Fibroblast of lung (primary cell): ENCODE measurements around the gene GNAO1. TPM values are rescaled to one million over a fixed set of nuclear protein-coding genes. Genes with fewer than 3 reads are reported as not detected.

Experiments used
- DNase-seq, 2 donors: peaks; one replicate each; pipeline versions ENCODE4 v3.0.0 to v3.0.0-alpha.2; 2010; ENCODE audit warnings: low read depth in 2 of 2
- H2AFZ ChIP-seq: 2 replicates; pipeline ENCODE4 v1.5.1; 2012; ENCODE audit warnings: low read length, control low read depth, inconsistent platforms
- H3K27ac ChIP-seq: 2 replicates; pipeline ENCODE4 v1.5.1; 2011; ENCODE audit warnings: low read length, control low read depth; ENCODE audit not compliant: insufficient read depth
- H3K27me3 ChIP-seq: 2 replicates; pipeline ENCODE4 v1.5.1; 2011; ENCODE audit warnings: mild to moderate bottlenecking, low read length; ENCODE audit not compliant: control insufficient read depth, insufficient read depth
- H3K36me3 ChIP-seq: 2 replicates; pipeline ENCODE4 v1.5.1; 2011; ENCODE audit warnings: low read length; ENCODE audit not compliant: control insufficient read depth, insufficient read depth
- H3K4me1 ChIP-seq: 2 replicates; pipeline ENCODE4 v1.5.1; 2011; ENCODE audit warnings: low read length; ENCODE audit not compliant: control insufficient read depth, insufficient read depth; ENCODE audit errors: extremely low read depth
- H3K4me2 ChIP-seq: 2 replicates; pipeline ENCODE4 v1.5.1; 2011; ENCODE audit warnings: low read length, control low read depth; ENCODE audit not compliant: insufficient read depth; ENCODE audit errors: extremely low read depth
- H3K4me3 ChIP-seq, 4 experiments: fragments of 200-600 bp in 1 of 4; sonication (generic) in 1 of 4; replicated peaks in 1 of 4; 2 replicates each; pipeline ENCODE4 v1.5.1; 2011 to 2016; ENCODE audit warnings: low read length in 4 of 4, low read depth in 3 of 4, mild to moderate bottlenecking in 3 of 4, control low read depth in 2 of 4, inconsistent platforms in 1 of 4, mixed read lengths in 1 of 4; ENCODE audit not compliant: insufficient read depth in 1 of 4; ENCODE audit errors: control extremely low read depth in 1 of 4
- H3K79me2 ChIP-seq: 2 replicates; pipeline ENCODE4 v1.5.1; 2012; ENCODE audit warnings: mild to moderate bottlenecking, low read length, inconsistent platforms; ENCODE audit not compliant: control insufficient read depth, insufficient read depth
- H3K9ac ChIP-seq: 2 replicates; pipeline ENCODE4 v1.5.1; 2011; ENCODE audit warnings: mild to moderate bottlenecking, low read length, control low read depth; ENCODE audit not compliant: insufficient read depth
- H3K9me3 ChIP-seq: 2 replicates; pipeline ENCODE4 v1.5.1; 2012; ENCODE audit warnings: low read depth, low read length; ENCODE audit not compliant: control insufficient read depth, insufficient read depth
- H4K20me1 ChIP-seq: 2 replicates; pipeline ENCODE4 v1.5.1; 2011; ENCODE audit warnings: low read length; ENCODE audit not compliant: control insufficient read depth, insufficient read depth; ENCODE audit errors: extremely low read depth
- EZH2 ChIP-seq: IDR thresholded peaks from 2 replicates; pipeline ENCODE4 v1.5.1; 2012; ENCODE audit warnings: low read length, control low read depth, mild to moderate bottlenecking; ENCODE audit errors: missing control alignments
- polyA plus RNA-seq, 2 donors: library from polyadenylated mRNA; depleted of rRNA in 1 of 2; stranded (reverse) in 1 of 2; unstranded in 1 of 2; fragments of >200 nt; gene quantifications; 2 replicates each; pipeline ENCODE4 v1.2.1, GENCODE V29; 2011 to 2012; ENCODE audit warnings: missing spikeins in 1 of 2
- total RNA-seq: library from RNA; depleted of rRNA; stranded (reverse); fragments of >200 nt; gene quantifications from 2 replicates; pipeline ENCODE4 v1.2.1, GENCODE V29; 2014
- TF ChIP-seq, protein P1 (sequence below), 2 donors: IDR thresholded peaks in 1 of 2; conservative IDR thresholded peaks in 1 of 2; 1 replicate in 1 of 2; 2 replicates in 1 of 2; pipeline ENCODE4 v1.5.1; 2011 to 2012; ENCODE audit warnings: low read length in 2 of 2, control low read depth in 1 of 2, inconsistent platforms in 1 of 2, low read depth in 1 of 2, mild to moderate bottlenecking in 1 of 2

Gene GNAO1
- total and polyA plus RNA-seq, 2 donors (not counting 1 experiment from before 2014, with no cell fraction given) = 0.14 to 0.17 TPM

GRCh38 chr16:56204816-56205215 lies 13.5 kb downstream of the GNAO1 start:
- H3K27me3 ChIP-seq = no peaks in the 10 kb centered on the region
- no peaks in the 10 kb centered on the region for H3K79me2 ChIP-seq
- H3K9me3 ChIP-seq = no peaks in the 10 kb centered on the region
- H4K20me1 ChIP-seq = no peaks in the 10 kb centered on the region
- no peak for DNase-seq
- H2AFZ ChIP-seq = no peak overlapping the region
- H3K36me3 ChIP-seq = no peaks in the 10 kb centered on the region
- no peak overlapping the region for H3K4me3 ChIP-seq
- H3K27ac ChIP-seq = no peak overlapping the region
- no peaks in the 10 kb centered on the region for H3K4me1 ChIP-seq
- H3K9ac ChIP-seq = no peak overlapping the region
- TF ChIP-seq, protein P1, sequence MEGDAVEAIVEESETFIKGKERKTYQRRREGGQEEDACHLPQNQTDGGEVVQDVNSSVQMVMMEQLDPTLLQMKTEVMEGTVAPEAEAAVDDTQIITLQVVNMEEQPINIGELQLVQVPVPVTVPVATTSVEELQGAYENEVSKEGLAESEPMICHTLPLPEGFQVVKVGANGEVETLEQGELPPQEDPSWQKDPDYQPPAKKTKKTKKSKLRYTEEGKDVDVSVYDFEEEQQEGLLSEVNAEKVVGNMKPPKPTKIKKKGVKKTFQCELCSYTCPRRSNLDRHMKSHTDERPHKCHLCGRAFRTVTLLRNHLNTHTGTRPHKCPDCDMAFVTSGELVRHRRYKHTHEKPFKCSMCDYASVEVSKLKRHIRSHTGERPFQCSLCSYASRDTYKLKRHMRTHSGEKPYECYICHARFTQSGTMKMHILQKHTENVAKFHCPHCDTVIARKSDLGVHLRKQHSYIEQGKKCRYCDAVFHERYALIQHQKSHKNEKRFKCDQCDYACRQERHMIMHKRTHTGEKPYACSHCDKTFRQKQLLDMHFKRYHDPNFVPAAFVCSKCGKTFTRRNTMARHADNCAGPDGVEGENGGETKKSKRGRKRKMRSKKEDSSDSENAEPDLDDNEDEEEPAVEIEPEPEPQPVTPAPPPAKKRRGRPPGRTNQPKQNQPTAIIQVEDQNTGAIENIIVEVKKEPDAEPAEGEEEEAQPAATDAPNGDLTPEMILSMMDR (conservative IDR thresholded peaks at IDR 0.05 in 1 of 2, IDR thresholded peaks at IDR 0.05 in 1 of 2; ENCODE audit: low read depth in 1 of 2, low read length in 2 of 2) = no peak
- TF ChIP-seq EZH2 = no peak
- H3K4me2 ChIP-seq = no peak overlapping the region

GRCh38 chr16:56206951-56207350 lies 15.7 kb downstream of the GNAO1 start:
- Histone ChIP-seq H3K4me3 (no peak overlapping the region), H3K79me2 (no peaks in the 10 kb centered on the region), H3K36me3 (no peaks in the 10 kb centered on the region), H3K9ac (no peak overlapping the region), H3K9me3 (no peaks in the 10 kb centered on the region), H2AFZ (no peak overlapping the region), H4K20me1 (no peaks in the 10 kb centered on the region), H3K27me3 (no peaks in the 10 kb centered on the region), H3K4me1 (no peaks in the 10 kb centered on the region), H3K4me2 (no peak overlapping the region), H3K27ac (no peak overlapping the region)
- no peak for DNase-seq
- TF ChIP-seq EZH2 = no peak
- TF ChIP-seq, protein P1 (conservative IDR thresholded peaks at IDR 0.05 in 1 of 2, IDR thresholded peaks at IDR 0.05 in 1 of 2; ENCODE audit: low read depth in 1 of 2, low read length in 2 of 2) = no peak

DNA sequence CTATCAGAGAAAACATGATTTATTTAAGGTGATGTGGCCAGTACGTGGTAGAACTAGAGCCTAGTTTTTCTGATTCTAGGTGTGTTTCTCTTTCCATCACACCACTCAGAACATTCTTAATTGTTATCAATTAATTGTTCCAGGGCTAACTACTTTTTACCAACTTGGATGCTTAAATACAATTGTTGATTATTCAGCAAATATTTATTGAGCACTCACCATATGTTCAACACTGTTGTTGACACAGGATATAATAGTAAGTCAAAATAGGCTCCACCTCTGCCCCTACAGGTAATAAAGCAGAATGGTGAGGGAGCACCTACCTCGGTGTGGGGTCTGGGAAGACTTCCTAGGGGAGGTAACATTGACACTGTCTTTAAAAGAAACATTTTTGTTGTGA lies 16.1 kb downstream of the GNAO1 start:
- Histone ChIP-seq H3K27ac (no peak overlapping the region), H4K20me1 (no peaks in the 10 kb centered on the region), H3K4me3 (no peak overlapping the region), H3K27me3 (no peaks in the 10 kb centered on the region), H3K9me3 (no peaks in the 10 kb centered on the region), H3K79me2 (no peaks in the 10 kb centered on the region), H3K36me3 (no peaks in the 10 kb centered on the region), H2AFZ (no peak overlapping the region), H3K9ac (no peak overlapping the region), H3K4me1 (no peaks in the 10 kb centered on the region), H3K4me2 (no peak overlapping the region)
- no peak for TF ChIP-seq EZH2
- TF ChIP-seq, protein P1 (conservative IDR thresholded peaks at IDR 0.05 in 1 of 2, IDR thresholded peaks at IDR 0.05 in 1 of 2; ENCODE audit: low read depth in 1 of 2, low read length in 2 of 2) = no peak
- no peak for DNase-seq
